Measurements from ENCODE around the gene NUP93.

Gene NUP93

DNA sequence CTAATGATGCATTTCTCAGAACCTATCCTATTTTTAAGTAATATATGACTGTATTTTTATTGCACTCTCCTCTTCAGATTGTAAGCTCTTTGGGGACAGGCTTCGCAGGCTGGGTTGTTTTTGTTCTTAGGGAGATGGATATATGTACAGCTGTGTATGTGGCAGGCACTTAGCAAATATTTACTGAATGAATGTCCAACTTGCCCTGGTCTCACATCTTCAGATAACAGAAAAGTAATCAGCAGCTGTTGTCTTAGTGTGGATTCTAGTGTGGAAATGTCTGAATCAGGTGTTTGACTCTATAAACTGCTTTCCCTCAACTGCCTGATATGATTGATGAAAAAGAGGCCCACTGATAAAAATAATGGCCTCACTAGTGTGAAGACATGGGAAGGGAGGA lies 88.0 kb downstream of the NUP93 start:
- DNase-seq (ENCODE audit: low read depth): no peak

DNA sequence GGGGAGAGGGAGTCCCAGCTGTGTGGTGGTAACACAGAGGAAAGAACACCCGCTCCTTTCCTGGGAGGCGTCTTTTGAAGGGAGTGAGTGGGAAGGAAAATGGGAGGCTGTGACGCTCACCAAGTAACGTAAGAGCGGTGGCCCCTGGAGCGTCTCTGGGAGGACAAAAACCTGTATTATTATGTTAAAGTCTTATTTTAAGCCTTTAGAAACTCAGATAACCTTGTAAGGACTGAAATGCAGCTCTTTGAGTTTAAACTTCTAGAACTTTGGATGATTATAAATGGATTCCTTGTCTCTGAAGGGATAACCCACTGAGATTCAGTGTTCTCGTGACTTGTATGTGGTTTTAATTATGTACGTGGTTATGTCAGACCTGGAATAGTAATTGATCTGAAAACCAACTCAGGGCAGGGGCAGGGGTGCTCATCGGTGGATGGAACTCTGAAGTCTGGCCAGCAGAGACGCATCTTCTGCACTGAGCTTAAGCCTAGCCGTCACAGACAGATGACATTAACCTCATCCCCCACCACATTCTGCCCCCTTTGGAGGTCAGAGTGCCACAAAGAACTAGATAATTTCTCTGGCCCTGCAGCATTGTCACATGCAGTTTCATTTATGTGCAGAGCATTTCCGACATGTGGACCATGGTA lies 93.3 kb downstream of the NUP93 start:
- DNase-seq (ENCODE audit: low read depth): no peak

DNA sequence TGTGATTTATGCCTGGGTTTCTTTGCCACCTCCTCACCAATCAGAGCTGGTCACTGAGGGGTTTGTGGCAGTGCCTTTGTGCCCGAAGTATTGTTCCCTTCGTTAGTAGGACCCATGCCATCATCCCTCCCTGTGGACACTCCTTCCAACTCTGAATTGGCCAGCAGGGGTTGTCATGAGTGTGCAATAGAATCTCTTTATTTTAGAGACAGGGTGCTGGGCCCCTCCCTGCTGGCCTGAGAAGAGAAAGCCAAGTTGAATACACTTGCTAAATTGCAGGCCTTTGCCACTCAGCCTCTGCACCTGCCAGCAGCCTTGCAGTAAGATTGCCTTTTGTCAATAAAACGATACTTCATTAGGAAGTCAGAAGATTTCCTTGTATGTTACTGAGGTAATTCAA lies 94.4 kb downstream of the NUP93 start:
- no peak for DNase-seq (ENCODE audit: low read depth)

DNA sequence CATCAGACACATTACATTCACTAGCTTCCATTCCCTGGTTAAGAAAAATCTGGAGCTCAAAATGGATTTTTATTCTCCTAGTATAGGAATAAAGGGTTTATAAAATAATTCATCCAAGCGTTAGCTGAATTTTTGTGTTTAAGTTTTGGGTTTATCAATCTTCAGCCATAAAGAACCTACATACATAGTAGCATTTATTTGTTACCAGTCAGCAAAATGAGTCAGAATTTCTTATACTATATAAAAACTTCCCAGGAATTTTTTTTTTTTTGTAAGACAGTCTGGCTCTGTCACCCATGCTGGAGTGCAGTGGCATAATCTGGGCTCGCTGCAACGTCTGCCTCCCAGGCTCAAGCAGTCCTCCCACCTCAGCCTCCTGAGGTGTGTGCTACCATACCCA lies 94.9 kb downstream of the NUP93 start:
- no peak for DNase-seq (ENCODE audit: low read depth)

DNA sequence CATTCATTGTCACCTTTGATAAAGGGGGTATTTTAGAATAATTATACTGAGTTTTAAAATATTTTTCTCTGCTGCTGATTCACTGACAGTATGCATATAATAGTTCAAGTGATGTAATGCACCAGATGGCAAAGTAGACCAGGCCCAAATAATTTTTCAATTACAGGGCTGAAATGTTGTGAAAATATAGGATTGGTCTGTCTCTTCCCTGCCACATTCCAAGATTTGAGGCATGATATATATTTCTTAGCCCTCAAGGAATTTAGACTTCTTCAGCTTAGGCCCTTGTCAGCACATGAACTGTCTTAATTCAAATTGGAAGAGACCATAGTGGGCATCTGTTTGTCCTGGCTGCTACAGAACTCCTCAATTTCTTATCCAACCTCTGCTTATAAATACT lies 95.9 kb downstream of the NUP93 start:
- no peak for DNase-seq (ENCODE audit: low read depth)

DNA sequence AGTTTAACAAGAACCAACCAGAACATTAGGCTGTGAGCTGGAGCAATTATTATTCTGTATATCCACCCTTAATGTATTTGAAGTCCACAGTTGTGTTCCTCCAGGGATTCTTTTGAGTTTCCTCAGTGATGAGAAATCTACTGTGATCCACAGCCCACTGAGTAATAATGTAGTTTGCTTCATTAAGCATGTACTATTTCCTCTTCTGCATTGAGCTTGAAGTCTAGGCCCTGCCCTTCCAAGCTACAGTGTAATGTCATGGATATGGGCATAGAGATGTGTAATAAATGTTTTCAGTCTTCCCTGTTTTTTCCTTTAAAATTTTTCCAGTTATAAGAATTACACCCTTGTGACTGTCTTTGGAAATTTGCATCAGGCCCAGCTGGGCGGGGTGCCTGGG lies 98.7 kb downstream of the NUP93 start:
- no peak for DNase-seq (ENCODE audit: low read depth)

DNA sequence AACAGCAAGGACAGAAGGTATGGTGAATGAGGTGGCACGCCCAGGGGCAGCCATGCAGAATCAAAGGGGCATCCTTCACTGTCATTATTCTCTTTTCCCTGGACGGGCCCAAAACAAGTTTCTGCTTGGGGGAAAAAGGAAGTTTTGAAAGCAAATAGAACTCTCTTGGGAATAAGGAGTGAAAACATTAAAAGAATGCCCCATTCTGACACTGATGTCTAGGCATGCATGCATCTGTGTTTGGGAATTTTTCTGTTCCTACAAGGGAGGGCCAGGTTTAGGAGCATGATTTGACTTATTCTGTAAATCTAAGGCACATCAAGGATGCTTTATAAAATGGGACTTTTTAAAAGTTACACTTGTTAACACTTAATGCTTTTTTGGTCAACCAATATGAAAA lies 100.7 kb downstream of the NUP93 start:
- DNase-seq (ENCODE audit: low read depth): no peak

DNA sequence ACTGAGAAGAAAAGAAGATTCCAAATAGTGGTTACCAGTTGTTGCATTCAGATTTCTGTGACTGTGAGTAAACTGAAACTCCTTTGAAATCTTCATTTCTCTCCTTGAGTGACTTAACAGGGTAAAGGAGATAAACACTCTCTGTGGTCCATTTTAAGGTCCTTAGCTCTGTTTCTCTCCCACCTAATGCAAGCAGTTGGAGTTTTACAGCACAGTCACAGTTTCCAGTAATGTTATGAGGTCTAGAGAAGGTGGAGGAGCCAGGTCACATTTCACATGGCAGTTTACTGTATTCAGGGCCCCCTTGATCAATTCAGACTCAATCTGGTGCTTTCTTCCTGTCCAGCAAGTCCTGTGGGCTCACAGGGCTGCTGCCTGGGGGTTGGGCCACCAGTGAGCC lies 102.8 kb downstream of the NUP93 start:
- no peak for DNase-seq (ENCODE audit: low read depth)

DNA sequence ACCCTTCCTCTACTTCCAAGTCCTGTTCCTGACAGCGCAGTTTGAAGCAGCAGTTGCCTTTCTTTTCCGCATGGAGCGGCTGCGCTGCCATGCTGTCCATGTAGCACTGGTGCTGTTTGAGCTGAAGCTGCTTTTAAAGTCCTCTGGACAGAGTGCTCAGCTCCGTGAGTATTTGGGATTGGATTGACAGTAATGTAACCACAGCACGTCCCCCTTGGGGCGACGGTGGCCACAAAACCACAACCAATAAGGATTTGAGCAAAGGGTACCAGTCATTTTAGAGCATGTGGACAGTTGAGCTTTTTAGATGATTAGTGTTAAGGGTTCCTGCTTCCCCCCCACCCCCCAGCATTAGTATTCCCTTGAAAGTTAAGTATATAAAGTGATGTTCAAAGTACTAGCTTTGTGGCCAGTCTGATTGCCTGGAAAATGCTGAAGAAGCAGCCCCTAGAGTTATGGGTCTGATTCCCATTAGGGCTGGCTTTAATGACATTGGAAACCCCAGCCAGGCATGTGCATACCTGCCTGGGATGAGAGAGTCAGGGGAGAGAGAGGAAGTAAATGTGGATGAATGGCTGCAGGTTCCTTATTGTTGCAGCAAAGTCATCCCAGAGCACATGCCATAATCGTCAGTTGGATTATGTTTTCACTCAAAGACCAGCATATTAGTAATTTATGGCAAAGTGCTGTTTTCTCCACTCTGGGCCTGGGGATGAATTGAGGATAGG lies 103.5 kb downstream of the NUP93 start:
- DNase-seq (ENCODE audit: low read depth): no peak

DNA sequence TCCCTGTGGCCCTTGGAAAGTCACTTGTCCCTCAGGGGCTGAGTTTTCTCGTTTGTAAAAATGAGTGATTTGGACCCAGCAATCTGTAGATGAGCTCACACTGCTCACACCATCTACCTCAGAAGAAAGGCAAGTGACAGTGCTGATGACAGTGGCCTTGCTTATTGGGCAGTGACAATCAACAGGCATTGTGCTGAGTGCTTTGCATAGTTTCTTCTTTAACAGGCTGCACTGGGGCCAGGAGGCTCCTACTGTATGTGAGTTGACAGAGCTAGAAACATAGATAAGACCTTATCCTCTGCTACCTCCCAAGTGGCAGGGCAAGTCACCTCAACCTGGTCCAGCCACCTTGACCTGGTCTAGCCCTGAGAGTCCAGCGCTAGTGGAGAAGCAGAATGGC lies 105.4 kb downstream of the NUP93 start:
- no peak for DNase-seq (ENCODE audit: low read depth)

DNA sequence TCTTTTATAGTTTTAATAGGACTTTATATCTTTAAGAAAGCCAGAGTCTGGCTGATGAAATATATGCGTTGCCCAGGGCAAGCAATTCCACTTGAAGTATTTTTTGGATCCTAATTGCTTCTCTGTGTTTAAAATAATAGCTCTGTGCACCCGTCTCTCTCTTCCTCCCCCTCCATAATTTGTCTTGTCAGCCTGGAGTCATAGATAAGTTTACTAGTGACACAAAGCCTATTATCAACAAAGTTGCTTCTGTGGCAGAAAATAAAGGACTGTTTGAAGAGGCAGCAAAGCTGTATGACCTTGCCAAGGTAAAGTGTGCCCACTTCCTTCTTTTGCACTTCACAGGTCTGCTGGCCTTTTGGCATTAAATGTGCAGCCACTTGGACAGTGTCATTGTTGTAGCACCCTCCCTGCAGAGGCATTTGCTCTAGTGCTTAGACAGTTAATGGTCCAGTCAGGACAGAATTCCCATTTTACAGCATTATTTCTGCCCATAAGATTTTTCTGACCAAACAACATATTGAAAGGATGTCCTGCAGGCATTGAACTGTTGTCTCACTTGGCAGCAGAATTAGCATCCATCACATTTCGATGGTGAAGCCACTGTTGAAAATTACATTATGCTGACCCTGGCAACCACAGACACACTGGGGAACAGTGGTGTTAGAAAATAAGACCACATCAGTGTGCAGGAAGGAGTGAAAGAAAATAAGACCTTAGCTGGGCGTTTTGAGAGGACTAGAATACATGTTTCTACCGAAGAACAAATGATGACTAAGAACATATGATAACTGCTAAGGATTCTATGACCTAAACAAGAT lies 106.7 kb downstream of the NUP93 start:
- no peak for DNase-seq (ENCODE audit: low read depth)

DNA sequence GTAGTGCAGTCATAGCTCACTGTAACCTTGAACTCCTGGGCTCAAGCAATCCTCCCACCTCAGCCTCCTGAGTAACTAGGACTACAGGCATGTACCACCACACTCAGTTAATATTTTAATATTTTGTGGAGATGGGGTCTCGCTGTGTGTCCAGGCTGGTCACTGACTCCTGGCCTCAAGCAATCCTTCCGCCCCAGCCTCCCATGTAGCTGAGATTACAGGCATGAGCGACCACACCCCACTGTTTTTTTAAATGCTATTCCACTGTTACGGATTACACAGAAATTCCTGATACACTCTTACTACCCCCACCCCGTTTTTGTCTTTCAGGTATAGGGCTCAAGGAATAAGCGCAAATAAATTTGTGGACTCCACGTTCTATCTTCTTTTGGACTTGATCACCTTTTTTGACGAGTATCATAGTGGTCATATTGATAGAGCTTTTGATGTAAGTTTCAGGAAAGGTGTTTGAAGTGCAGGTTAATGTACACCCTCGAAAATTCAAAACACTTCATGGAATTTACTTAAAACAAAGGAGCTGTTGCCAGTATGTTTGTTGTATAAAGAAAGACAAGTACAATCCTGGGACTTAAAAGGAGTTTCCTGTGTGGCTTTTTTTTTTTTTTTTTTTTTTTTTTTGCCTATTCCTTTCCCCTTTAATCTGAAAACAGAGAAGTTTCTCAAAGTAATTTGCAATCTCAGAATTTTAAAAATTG lies 108.9 kb downstream of the NUP93 start:
- no peak for DNase-seq (ENCODE audit: low read depth)

DNA sequence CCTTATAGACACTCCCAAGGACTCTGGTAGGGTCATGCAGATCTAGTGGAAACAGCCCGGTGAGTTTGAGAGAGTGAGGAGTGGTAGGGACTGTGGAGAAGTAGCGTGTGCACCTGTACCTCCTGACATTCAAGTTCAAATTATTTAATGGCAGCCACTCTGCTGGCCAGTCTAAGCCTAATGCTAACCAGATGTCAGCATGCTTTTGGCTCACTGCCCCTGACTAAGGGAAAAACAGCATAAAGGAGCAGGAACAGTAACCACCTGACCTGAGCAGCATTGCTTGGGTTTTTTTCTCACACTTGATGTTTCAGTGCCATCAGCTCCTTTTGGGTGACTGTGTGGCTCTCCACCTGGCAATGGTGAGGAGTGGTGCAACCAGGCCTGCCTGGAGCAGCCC lies 111.3 kb downstream of the NUP93 start:
- DNase-seq (ENCODE audit: low read depth): no peak

DNA sequence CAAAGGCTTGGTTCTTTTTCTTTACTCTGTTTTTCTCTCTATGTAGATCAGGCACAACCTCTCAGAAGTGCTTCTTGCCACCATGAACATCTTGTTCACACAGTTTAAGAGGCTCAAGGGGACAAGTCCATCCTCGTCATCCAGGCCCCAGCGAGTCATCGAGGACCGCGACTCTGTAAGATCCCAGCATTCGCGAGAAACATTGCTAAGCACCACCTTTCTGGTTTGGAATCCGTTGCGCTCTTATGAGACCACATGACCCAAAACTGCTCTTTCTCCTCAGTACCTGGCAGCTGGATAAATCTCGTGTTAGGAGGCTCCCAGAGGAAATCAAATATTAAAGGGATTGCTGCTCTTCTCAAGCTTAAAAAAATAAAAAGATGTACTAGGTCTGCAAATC lies 111.7 kb downstream of the NUP93 start:
- DNase-seq (ENCODE audit: low read depth): no peak

DNA sequence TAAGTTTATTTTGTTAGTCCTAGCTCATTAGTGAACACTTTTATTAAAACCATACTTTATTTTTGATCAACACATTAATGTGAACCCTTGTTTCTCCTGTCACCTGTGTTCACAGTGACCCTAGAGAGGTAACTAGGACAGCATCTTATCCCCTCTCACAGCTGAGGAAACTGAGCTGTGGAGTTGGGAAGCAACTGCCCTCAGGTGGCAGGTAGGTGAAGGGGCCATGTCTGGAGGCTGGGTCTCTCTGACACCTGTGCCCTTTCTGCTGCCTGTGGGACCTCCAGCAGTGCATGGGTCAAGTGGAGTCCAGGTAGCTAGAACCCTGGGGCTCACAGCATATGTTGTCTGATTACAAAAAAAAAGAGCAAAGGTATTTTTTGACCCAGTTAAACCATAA lies 112.2 kb downstream of the NUP93 start:
- DNase-seq (ENCODE audit: low read depth): no peak

DNA sequence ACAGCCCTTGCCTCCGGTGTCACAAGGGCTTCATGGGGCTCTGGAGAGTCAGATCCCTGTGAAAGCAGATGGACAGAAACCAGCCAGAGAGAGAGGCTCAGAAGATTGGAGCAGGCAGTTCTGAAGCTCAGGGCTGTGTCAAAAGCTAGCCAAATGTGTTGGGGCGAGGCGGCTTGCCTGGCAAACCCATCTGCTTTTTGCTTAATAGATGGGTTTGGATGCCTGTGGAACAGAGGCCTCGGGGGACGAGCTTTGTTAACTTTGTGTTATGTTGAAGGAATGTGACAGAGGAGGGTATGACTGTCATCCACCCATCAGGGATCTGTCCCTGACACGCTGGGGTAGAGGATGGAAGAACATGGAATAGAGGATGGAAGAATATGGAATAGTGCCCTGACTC lies 114.1 kb downstream of the NUP93 start:
- no peak for DNase-seq (ENCODE audit: low read depth)

DNA sequence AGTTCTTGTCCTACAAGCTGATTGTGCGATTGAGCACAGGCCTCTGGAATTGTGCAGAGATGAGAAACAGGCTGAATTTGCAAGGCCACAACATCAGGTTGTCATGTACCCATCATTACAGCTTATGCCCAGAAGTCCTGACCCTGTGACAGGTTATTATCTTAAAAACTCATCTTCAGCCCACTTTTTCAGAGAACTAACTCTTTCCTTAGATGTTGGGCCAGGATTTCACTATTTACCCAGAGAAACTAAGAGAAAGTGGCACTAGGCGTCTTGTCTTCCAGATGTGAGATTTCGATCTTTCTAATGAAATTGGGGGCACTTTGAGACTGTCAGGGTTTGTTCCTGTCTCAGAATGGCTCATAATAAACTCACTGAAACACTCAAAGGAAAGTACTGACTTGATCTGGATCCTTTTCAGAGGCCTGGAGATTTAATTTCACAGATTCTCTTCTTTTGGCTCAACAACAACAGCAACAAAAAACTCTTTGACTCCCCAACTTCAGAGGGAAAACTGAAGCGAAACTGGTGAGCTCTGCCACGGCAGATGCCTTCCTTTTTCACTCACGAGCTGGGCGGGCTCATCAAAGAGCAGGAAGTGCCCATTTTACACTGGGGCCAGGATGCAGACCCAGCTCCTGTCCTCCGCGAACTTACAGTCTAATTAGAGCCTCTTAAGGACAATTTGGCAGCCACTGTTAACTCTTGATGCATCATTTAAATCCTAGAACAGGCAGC lies 117.4 kb downstream of the NUP93 start:
- DNase-seq (ENCODE audit: low read depth): no peak

DNA sequence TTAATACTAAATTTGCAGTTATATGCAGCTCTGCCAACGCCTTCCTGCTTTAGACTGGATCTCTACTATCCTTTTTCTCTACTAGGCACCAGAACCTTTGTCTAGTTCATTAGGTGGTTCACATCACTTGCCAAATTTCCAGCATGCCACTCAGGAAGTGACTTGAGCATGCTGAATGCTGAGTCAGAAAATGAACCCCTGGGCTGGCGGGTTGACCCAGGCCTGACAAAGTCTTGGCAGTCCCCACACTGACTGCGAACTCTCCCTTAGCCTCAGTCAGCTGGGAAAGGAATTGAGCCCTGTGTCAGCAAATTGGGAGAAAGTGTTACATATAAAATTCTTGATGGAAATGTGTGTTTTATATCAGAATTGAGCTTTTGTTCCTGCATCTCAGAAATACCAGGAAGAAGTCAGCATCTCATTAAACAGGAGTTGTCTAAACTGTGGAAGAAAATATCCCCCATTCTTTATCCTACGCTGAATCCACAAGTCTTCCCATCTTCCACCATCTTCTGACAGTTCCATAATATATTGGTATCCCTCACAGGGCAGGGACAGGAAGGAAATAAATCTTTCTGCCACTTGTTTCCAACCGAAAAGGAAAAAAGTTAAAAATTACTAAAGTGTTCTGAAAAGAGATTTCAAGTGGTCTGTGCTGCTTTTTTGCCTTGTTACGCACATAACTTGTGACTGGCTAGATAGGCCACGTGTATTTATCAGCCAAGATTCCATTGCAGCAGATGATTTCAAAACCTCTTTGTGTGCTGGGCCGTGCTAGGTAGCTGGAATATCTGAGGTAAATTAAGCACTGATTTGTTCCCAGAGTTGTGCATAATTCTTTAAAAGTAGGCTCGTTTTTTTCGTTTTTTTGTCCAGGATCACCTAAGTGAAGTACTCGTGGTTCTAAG lies 118.4 kb downstream of the NUP93 start:
- DNase-seq (ENCODE audit: low read depth): peak; percentile 66

DNA sequence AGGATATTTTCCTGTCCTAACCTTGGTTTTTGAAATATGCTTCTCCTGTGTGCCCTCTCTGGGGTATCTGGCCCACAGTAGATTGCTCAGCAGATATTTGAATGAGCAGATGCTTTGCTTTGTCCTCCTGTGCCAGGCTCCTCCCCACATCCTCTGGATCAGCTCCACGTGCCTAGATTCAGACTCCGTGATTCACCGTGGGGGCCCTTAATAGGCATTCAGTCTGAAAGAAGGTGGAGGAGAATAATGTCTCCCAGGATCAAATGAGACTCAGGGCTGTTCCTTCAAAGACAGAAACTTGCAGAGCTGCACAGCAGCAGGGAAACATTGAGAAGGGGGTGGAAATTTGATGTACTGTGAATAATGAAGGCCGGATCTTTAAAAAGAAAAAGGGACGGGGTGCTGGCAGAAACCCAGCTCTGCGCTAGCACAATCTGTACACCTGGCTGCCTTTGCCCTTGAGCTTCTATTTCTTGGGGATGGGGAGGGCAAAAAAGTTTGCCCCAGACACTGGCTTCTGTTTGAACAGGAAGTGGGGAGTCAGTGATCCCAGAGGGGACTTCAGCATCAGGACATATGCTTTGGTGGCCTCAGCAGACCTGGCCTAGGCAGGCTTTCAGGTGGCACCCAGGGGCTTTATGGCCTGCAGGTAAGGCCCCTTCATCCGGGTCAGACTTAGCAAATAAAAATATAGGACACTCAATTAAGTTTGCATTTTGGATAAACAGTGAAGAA lies 119.2 kb downstream of the NUP93 start:
- peak; percentile 65 for DNase-seq (ENCODE audit: low read depth)

Data from HS-5 (cell line).